ENCODE results near the gene ZNF107. TPM values are rescaled to one million over a fixed set of nuclear protein-coding genes. Genes with fewer than 3 reads are reported as not detected.

The ZNF107 gene
- total and polyA plus RNA-seq, 2 of the 4 experiments (the other 2 are of a cell fraction) = 2.0 to 2.5 TPM

DNA sequence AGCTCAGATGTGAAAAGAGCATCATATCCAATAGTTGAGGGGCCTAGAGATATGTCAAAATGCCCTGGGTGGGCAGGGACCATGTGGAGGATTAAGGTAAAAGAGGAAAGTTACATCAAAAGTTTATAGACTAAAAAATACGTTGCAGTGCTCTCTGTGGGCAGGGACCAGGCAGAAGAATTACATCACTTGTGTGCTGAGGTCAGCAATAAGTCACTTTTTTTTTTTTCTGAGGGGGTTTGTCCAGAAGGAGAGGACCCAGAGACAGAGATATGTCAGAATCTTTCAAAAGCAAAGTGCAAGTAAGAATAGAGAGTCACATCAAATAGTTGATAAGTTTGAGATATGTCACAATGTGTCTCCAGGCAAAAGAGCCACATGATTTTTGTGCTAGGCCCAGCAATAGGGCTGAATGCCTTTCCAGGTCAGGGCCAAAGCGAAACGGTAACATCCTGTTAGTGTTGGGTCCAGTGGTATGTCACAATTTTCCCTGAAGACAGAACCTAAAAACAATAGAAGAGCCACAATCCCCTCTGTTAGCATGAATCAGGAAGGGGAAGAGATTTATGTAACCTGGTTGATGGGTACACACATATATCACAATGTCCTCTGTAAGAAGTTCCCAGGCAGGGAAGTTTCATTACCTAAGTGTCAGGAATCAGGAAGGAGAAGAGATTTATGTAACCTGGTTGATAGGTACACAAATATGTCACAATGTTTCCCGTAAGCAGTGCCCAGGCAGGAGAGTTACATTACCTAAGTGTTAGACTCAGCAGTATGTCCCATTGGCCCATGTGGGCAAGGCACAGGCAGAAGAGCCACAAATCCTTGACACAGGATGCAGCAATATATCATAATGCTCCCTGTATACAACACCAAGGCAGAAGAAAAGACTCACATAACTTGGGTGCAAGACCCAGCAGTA lies 28.1 kb upstream of the ZNF107 start:
- H4K8ac ChIP-seq (ENCODE audit: low read depth in 2 of 2, low read length in 2 of 2) = no peak overlapping the region

More for the DNA sequence above, 28.1 kb upstream of the ZNF107 start:
- CTCF ChIA-PET = no interaction called here
- no peak overlapping the region for H3K4ac ChIP-seq (ENCODE audit: low read depth, low read length)
- H2BK15ac ChIP-seq (ENCODE audit: low read depth, low read length) = no peak overlapping the region
- BruUV-seq (replicated peaks) = no TSS peak
- H2BK5ac ChIP-seq (ENCODE audit: low read depth, low read length, poor library complexity, severe bottlenecking) = no peak overlapping the region
- no peak for DNase-seq
- H4K91ac ChIP-seq (ENCODE audit: insufficient read depth, low read depth, low read length) = no peak overlapping the region
- H3K9me1 ChIP-seq (ENCODE audit: insufficient read depth, low read length) = no peaks in the 10 kb centered on the region
- H2BK120ac ChIP-seq (ENCODE audit: low read depth, low read length) = no peak overlapping the region
- no peak overlapping the region for H3K4me3 ChIP-seq (ENCODE audit: insufficient read depth, low read depth, low read length)
- H3K9ac ChIP-seq (ENCODE audit: low read depth, low read length) = no peak overlapping the region
- H3K14ac ChIP-seq (replicated peaks; ENCODE audit: low read depth, low read length) = no peak overlapping the region
- H3K79me1 ChIP-seq (ENCODE audit: low read depth in 1 of 2, low read length in 2 of 2) = no peaks in the 10 kb centered on the region
- no peak overlapping the region for H2AK5ac ChIP-seq (ENCODE audit: low read depth, low read length)
- no peak overlapping the region for H2AK9ac ChIP-seq (replicated peaks; ENCODE audit: low read depth, low read length, poor library complexity)
- in situ Hi-C loops (cut with MboI; ENCODE audit: low sequenced_read_pairs) = no loop called here
- H3K36me3 ChIP-seq (ENCODE audit: control insufficient read depth, insufficient read depth, low read length) = no peaks in the 10 kb centered on the region
- peak; percentile 66 for TF ChIP-seq MAFK (IDR thresholded peaks at IDR 0.05; ENCODE audit: low read depth, low read length)
- TF ChIP-seq, protein P1, sequence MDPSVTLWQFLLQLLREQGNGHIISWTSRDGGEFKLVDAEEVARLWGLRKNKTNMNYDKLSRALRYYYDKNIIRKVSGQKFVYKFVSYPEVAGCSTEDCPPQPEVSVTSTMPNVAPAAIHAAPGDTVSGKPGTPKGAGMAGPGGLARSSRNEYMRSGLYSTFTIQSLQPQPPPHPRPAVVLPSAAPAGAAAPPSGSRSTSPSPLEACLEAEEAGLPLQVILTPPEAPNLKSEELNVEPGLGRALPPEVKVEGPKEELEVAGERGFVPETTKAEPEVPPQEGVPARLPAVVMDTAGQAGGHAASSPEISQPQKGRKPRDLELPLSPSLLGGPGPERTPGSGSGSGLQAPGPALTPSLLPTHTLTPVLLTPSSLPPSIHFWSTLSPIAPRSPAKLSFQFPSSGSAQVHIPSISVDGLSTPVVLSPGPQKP (IDR thresholded peaks at IDR 0.05; ENCODE audit: borderline replicate concordance, low read depth, low read length) = no peak
- no peak overlapping the region for H4K5ac ChIP-seq (ENCODE audit: low read depth, low read length)
- no peak overlapping the region for H3K27ac ChIP-seq (ENCODE audit: insufficient read depth, low read length)
- H3K18ac ChIP-seq (ENCODE audit: low read depth, low read length) = no peak overlapping the region
- WGBS, 2 experiments (ENCODE audit: extremely low coverage in 2 of 2, insufficient read length in 1 of 2) = 0% methylated on average over 1 of the region's 4 CpGs; no CpG with 5 or more reads in 1 of the 2 experiments
- H3K27me3 ChIP-seq (ENCODE audit: control insufficient read depth, insufficient read depth, low read length) = no peaks in the 10 kb centered on the region
- no peak overlapping the region for H3K23ac ChIP-seq (ENCODE audit: low read depth, low read length)
- H3K56ac ChIP-seq (ENCODE audit: extremely low read depth, insufficient read depth, low read length) = no peak overlapping the region
- H2AFZ ChIP-seq (replicated peaks; ENCODE audit: low read length, poor library complexity) = no peak overlapping the region
- dilution Hi-C loops (cut with HindIII; ENCODE audit: low sequenced_read_pairs, unreplicated experiment) = no loop called here
- no peak overlapping the region for H2BK20ac ChIP-seq (ENCODE audit: low read depth, low read length)
- peaks cover 5% of the 10 kb centered on the region; the same call in 1 of the 2 replicates for H3K9me3 ChIP-seq (ENCODE audit: control insufficient read depth, insufficient read depth, low read length)
- no peak for ATAC-seq (ENCODE audit: low read depth)
- no peaks in the 10 kb centered on the region for H3K4me1 ChIP-seq (ENCODE audit: control insufficient read depth, insufficient read depth, low read length)
- no peaks in the 10 kb centered on the region for H4K20me1 ChIP-seq (ENCODE audit: insufficient read depth, low read length)
- H3K4me2 ChIP-seq (ENCODE audit: low read depth, low read length) = no peak overlapping the region
- POLR2A ChIA-PET (ENCODE audit: unreplicated experiment) = no interaction called here
- intact Hi-C loops (cut with micrococcal nuclease) = no loop called here
